Stimulated activated CD4-positive, alpha-beta T cell treated with anti-CD3 and anti-CD28 coated beads, Interleukin-12 subunit alpha, Interleukin-12 subunit beta, amount 100 ng/mL, for 24 hours (primary cell): ENCODE measurements around the gene IL12RB2.
"Not testable (repeated sequence)": the region's sequence is repeated elsewhere in the genome, so short reads cannot be mapped to it uniquely, and the experiment has no call there.

Experiments used
- DNase-seq, 2 experiments: peaks; one replicate each; pipeline ENCODE4 v3.0.0-alpha.2; 2020; ENCODE audit warnings: low read depth in 2 of 2

The IL12RB2 gene

GRCh38 chr1:67431869-67432578 lies 124.4 kb downstream of the IL12RB2 start:
- DNase-seq, result no peak

- no peak for DNase-seq
Measured at GRCh38 chr1:67432745-67433144, 125.1 kb downstream of the IL12RB2 start.

- DNase-seq, result no peak
Measured at GRCh38 chr1:67433837-67434236, 126.2 kb downstream of the IL12RB2 start.

GRCh38 chr1:67434491-67434890 lies 126.8 kb downstream of the IL12RB2 start:
- no peak for DNase-seq

- no peak for DNase-seq
Measured at GRCh38 chr1:67436511-67437055, 128.9 kb downstream of the IL12RB2 start.

- DNase-seq, result no peak
Measured at GRCh38 chr1:67437961-67438360, 130.3 kb downstream of the IL12RB2 start.

GRCh38 chr1:67439277-67440029 lies 131.8 kb downstream of the IL12RB2 start:
- DNase-seq, result no peak

GRCh38 chr1:67440339-67440738 lies 132.7 kb downstream of the IL12RB2 start:
- no peak for DNase-seq

- peak in 1 of 2 experiments; percentile 40 for DNase-seq
Measured at GRCh38 chr1:67441183-67441582, 133.5 kb downstream of the IL12RB2 start.

- no peak for DNase-seq
Measured at GRCh38 chr1:67441739-67442281, 134.1 kb downstream of the IL12RB2 start.

- not testable (repeated sequence) for DNase-seq
Measured at GRCh38 chr1:67446014-67446413, 138.3 kb downstream of the IL12RB2 start.
